RWPE1 (cell line): ENCODE data around the gene PPP3R1.

Source experiments
- CTCF ChIA-PET: fragments of 350-600 bp; sonication (Branson Sonifier 250); formaldehyde crosslinking; extraction: SDS; loops from one replicate; lab custom pipeline; 2021; lab: Yijun Ruan, JAX
- POLR2A ChIA-PET: fragments of 400-600 bp; formaldehyde crosslinking; extraction: SDS; loops from one replicate; lab custom pipeline; 2020; ENCODE audit warnings: antibody characterized with exemption; ENCODE audit not compliant: low non-redundant PET; lab: Yijun Ruan, JAX
- DNase-seq: peaks from one replicate; pipeline ENCODE4 v3.0.0; 2012; ENCODE audit warnings: low spot score
- H3K27ac ChIP-seq: fragments of 450-650 bp; 2 replicates; pipeline ENCODE4 v1.5.1; 2017
- TF ChIP-seq, protein P1 (sequence below): fragments of 450-650 bp; conservative IDR thresholded peaks from 2 replicates; pipeline ENCODE4 v1.5.1; 2017; ENCODE audit warnings: low read depth, mild to moderate bottlenecking

The PPP3R1 gene

DNA sequence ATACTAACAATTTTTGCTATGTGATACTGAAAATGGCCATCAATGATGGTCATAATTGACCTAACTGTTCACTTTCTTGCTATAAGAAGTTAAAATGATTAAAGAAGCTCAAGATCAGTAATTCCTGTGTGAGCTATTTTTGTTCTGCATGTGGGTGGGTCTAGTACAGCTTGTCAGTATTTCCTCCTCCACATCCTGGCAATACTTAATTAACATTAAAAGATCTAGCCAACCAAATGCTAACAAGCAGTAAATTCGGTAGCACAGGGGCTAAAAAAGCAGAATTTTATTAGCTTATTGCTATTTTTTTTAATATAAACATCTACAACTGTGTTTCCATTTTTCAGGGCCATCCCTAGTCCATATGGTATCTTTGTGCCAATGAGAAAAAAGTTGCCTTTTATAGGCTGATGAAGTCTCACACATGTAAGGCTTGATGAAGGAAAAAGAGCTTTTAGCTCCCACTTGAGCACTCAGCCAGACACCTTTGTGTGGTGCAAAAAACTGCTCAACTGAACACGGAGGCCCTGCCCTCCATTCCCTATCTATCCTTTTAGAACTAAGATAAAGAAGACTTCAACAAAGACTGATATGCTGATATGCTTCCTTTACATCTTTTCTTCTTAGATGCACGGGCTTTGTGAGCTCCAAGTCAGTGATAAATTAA lies 99.5 kb downstream of the PPP3R1 start:
- no peak for DNase-seq
- H3K27ac ChIP-seq = no peak overlapping the region
- POLR2A ChIA-PET = no interaction called here
- TF ChIP-seq, protein P1, sequence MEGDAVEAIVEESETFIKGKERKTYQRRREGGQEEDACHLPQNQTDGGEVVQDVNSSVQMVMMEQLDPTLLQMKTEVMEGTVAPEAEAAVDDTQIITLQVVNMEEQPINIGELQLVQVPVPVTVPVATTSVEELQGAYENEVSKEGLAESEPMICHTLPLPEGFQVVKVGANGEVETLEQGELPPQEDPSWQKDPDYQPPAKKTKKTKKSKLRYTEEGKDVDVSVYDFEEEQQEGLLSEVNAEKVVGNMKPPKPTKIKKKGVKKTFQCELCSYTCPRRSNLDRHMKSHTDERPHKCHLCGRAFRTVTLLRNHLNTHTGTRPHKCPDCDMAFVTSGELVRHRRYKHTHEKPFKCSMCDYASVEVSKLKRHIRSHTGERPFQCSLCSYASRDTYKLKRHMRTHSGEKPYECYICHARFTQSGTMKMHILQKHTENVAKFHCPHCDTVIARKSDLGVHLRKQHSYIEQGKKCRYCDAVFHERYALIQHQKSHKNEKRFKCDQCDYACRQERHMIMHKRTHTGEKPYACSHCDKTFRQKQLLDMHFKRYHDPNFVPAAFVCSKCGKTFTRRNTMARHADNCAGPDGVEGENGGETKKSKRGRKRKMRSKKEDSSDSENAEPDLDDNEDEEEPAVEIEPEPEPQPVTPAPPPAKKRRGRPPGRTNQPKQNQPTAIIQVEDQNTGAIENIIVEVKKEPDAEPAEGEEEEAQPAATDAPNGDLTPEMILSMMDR = no peak
- CTCF ChIA-PET = interaction anchor here (0.6 kb wide), 1 partner anchor 15 kb away, joined by 3 read pairs; no protein-coding TSS in a partner anchor

DNA sequence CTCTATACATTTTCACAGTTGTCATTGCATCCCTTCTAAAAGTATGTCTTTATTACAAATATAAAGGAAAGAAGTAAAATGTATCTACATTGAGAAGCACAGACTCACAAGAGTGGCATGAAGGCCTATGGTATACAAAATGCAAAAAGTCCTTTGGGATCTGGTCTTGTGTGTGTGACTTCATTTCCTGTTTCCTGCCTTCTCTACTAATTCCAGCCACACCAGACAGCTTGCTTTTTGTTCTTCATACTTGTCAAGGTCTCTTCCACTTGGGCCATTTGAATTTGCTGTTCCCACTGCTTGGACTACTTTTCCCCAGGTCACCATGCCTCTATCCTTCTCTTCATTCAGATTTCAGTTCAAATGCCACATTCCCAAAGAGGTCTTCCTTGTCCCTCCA lies 101.3 kb downstream of the PPP3R1 start:
- POLR2A ChIA-PET = no interaction called here
- TF ChIP-seq, protein P1 = no peak
- CTCF ChIA-PET = no interaction called here

DNA sequence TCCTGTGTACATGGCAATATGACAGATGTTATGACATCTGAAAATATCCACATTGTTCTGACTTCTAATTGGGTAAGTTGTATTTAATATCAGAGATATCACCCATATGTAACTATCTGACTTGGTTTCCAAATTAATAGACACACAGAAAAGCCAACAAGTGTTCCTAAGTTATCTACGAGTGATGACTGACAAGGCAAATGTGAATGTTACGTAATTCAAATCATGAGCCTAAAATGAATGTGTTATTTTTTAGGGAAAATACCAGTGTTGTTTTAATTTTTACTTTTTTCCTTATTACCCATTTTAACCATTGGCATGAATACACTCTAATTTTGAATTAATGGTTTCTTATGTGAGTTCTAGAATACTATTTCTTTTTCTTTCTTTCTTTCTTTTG lies 110.5 kb downstream of the PPP3R1 start:
- DNase-seq = no peak
- ChIA-PET CTCF (no interaction called here), POLR2A (no interaction called here)
- TF ChIP-seq, protein P1 = no peak
- H3K27ac ChIP-seq = no peak overlapping the region

More for the DNA sequence above, 101.3 kb downstream of the PPP3R1 start:
- no peak overlapping the region for H3K27ac ChIP-seq
- DNase-seq = no peak

DNA sequence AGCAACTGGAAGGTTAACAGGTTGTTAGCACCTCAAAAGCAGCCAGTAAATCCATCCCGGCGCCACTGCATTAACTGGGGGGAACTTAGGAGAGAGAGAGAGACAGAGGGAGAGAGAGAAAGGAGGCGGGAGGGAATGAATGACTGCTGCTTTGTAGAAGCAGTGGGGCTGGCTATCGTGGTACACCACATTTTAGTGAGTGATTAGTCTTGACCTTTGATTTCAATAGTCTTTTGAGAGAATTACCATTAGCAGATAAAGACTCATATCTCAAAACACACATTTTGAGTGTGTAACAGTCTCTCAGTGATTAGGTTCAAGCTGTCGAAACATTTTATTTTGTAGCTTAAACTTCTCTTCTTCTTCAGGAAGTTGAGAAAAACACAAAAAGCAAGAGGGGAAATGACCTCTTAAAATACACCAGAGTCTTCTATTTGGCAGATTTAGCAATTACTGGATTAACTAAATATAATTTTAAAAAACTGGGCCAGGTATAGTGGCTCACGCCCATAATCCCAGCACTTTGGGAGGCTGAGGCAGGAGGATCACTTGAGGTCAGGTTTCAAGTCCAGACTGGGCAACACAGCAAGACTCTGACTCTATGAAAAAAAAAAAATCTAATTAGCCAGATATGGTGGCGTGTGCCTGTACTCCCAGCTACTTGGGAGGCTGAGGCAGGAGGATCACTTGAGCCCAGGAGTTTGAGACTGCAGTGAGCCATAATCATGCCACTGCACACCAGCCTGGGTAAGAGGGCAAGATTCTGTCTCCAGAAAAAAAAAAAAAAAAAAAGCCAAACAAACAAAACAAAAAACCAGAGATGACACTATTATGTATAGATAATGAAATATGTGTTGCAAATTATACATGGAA lies 116.6 kb downstream of the PPP3R1 start:
- H3K27ac ChIP-seq = no peak overlapping the region
- ChIA-PET CTCF (interaction anchor here (0.5 to 1.1 kb wide), 2 partner anchors 147 to 812 kb away, joined by 3 read pairs; no protein-coding TSS in a partner anchor), POLR2A (interaction anchor here (0.6 kb wide), 2 partner anchors 252 to 990 kb away, joined by 6 to 7 read pairs; no protein-coding TSS in a partner anchor)
- no peak for DNase-seq
- TF ChIP-seq, protein P1 = no peak

DNA sequence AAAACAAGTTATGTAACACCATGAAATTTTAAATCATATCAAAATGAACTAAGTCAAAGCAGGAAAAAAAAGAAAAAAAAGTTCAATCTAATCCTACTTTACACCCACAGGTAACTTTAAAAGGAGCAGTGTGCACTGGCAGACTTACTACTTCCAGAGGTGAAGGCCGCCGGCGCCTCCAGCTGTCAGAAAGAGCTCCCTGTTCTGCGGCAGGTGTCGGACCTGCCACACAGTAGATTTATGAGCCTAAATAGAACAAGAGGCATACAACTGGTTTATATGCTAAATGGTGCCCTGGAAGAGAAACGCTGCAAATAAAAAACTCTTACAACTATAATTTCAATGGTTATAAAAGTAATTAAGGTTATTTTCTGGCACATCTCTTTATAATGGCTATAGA lies 117.8 kb downstream of the PPP3R1 start:
- CTCF ChIA-PET = interaction anchor here (0.5 to 1.1 kb wide), 2 partner anchors 59 to 148 kb away, joined by 3 to 4 read pairs; no protein-coding TSS in a partner anchor
- POLR2A ChIA-PET = no interaction called here

DNA sequence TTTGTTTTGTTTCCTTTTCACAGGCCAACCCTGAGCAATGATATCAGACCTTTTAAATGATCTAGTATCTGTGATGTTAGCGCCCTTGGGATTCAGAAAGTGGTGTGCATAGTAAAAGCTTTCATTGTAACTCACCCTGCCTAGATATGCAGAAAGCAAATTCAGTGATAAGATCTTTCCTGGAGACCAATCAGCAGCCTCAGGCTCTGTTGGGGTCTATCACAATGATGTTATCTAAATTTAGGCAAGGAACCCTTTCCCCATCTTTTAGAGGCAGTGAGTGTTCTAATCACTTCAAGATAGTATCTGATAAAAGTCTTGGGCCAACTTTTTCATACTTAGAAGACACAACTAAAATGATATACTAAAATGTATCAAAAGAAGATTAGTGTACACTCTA lies 118.2 kb downstream of the PPP3R1 start:
- TF ChIP-seq, protein P1 = no peak
- CTCF ChIA-PET = interaction anchor here (0.6 kb wide), 1 partner anchor 528 kb away, joined by 3 read pairs; no protein-coding TSS in a partner anchor
- DNase-seq = no peak
- POLR2A ChIA-PET = no interaction called here
- no peak overlapping the region for H3K27ac ChIP-seq

More for the DNA sequence above, 117.8 kb downstream of the PPP3R1 start:
- DNase-seq = no peak
- no peak overlapping the region for H3K27ac ChIP-seq
- TF ChIP-seq, protein P1 = no peak
